Stimulated activated CD8-positive, alpha-beta memory T cell treated with anti-CD3 and anti-CD28 coated beads, Interleukin-15, amount 100 ng/mL, for 1 hour (primary cell): ENCODE data around the gene KCNMB1.
A peak's percentile ranks its signal among the peaks of the same experiment; 100 is the strongest.

Source experiments
- DNase-seq: peaks from one replicate; pipeline ENCODE4 v3.0.0-alpha.2; 2020; ENCODE audit warnings: low read depth

The KCNMB1 gene

GRCh38 chr5:170388818-170389549 lies at the start of gene KCNMB1:
Gene KCNMB1, minus strand, starts transcription at chr5:170389367. Its CDS starts 3,920 bp downstream, at chr5:170385447.
- DNase-seq, result no peak

DNA sequence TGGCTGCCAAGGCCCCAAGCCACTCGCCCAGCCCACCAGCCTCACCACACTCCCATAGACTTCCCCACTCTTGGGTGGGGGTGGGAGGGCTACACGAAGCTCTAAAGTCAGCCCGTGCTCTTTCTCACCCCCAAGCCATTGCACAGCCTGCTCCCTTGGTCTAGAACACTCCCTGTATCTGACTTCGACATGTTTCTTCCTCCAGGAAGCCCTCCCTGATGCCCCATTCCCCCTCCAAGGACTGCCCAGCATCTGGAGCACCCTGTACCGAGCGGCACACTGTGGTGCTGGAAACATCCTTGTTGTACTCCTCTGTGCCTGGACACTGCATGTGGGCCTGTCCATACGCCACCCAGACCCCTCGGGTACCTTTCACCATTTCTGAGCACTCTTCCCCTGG lies 49.4 kb upstream of the KCNMB1 start:
- no peak for DNase-seq

DNA sequence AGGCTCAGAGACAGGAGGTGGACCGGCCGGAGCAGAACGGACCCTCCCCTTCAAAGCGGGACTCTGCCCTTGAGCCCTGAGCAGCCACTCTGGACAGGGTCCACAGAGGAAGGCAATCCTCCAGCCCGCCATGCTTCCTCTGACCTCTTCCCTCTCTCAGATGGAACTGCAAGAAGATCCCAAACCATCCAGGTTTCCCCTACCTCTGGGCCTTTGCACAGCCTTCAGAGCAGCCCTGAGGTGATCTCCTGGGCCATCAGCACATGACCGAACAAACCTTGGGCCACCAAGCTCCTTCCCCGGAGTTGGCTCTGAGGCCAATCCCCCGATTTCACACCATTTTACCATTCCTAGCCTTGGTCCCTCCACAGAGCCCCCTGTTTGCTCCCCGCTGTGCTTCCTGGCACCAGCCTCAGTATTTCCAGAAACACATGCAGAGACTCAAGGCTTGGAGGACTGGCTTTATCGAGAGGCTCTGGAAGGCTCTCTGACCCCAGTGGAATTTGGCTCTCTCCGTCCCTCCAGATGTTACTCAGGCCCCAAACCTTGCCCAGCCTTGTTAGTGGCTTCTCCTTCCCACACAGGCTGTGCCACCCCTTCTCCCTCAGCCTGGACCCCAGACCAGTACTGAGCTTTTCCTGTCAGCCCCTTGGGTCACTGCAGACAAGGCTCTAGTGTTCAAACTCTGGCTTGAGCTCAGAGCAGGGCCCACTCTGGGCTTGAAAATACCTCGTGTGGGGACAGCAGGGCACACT lies 48.6 kb upstream of the KCNMB1 start:
- no peak for DNase-seq

GRCh38 chr5:170436335-170436734 lies 47.2 kb upstream of the KCNMB1 start:
- DNase-seq, result no peak

DNA sequence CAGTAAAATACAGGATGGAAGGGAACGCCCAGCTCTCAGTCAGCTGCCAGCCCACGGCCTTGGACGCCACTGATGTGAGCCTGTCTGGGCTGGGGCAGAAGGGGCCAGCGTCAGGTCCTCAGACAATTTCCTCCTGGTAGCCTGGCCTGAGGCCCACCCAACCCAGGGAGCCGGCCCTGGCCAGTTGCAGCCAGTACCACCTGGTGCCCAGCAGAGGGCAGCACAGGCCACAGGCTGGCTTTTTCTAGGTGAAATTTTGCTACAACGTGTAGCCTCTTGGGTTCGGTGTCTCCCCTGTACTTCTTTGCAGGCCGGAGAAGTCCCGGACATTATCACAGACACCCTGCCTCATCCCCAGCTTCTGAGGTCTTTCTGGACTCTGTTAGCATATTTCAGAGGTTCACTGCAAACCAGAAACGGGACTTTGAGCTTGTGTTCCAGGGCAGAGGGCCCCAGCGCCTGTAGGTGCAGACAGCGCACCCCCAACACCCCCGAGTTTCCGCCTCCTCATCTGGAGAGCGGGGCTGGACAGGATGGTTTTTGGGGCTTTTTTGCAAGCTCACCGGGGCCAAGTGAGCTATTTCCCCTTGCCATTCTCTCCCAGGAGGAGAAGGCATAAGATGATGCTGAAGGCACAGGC lies 45.9 kb upstream of the KCNMB1 start:
- DNase-seq, result peak; percentile 26

- no peak for DNase-seq
Measured at GRCh38 chr5:170432669-170433068, 43.5 kb upstream of the KCNMB1 start.

GRCh38 chr5:170431571-170431970 lies 42.4 kb upstream of the KCNMB1 start:
- DNase-seq, result no peak

- no peak for DNase-seq
Measured at GRCh38 chr5:170430866-170431437, 41.8 kb upstream of the KCNMB1 start.

DNA sequence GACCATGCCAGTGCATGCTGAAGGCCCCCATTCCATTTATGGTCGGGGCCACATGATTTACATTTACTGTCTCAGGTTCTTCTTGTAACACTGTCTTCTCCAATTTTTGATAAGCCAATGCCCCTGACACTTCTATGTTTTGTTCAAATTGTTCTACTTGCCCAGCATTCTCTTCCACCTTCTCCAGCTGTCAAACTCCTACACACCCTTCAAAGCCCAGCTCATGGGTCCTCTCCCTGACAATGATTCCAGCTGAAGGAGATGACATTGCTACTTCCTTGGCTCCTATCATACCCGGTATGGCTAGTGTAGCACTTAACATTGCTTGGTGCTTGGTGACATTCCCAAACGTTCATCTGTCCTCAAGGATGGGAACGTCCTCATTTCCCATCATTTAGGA lies 41.1 kb upstream of the KCNMB1 start:
- DNase-seq, result no peak

GRCh38 chr5:170429014-170429413 lies 39.8 kb upstream of the KCNMB1 start:
- DNase-seq, result no peak

GRCh38 chr5:170427672-170428236 lies 38.6 kb upstream of the KCNMB1 start:
- DNase-seq, result no peak

DNA sequence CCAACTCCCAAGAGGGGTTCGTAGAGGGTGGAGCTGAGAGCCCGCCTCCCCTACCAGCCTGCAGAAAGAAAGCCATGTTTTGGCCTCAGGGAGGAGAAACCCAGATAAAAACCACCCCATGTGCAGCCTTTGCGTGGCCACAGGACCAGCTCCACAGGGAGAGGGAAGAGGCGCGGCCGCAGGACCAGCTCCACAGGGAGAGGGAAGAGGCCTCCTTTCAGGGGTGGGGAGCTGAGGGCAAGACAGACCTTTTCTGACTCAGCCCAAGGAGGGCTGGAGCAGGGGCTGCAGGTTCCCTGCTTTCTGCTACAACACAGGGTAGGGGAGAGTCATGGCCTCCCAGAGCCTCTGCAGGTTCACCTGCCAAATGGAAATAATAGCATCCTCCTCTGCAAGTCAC lies 37.6 kb upstream of the KCNMB1 start:
- no peak for DNase-seq

- DNase-seq, result no peak
Measured at GRCh38 chr5:170426149-170426767, 37.1 kb upstream of the KCNMB1 start.

GRCh38 chr5:170425731-170426130 lies 36.6 kb upstream of the KCNMB1 start:
- DNase-seq, result no peak

GRCh38 chr5:170424629-170425028 lies 35.5 kb upstream of the KCNMB1 start:
- no peak for DNase-seq

DNA sequence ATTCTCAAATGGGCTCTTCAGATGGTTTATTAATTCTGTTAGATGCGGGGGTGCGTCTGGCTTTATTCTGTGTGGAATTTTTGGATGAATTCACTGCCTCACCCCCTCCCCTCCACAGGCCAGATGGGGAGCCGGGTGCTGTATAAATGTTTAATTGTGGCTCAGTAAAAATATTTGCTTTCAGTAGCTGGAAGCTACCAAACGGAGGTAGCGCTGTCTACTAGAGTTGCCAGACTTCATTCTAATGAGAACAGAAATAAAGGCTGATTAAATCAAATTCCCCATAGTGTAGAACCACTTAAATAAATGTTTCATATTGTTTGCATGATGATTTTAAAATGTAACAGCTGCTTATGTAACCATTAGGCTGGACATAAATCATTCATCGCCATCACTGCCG lies 34.5 kb upstream of the KCNMB1 start:
- no peak for DNase-seq

DNA sequence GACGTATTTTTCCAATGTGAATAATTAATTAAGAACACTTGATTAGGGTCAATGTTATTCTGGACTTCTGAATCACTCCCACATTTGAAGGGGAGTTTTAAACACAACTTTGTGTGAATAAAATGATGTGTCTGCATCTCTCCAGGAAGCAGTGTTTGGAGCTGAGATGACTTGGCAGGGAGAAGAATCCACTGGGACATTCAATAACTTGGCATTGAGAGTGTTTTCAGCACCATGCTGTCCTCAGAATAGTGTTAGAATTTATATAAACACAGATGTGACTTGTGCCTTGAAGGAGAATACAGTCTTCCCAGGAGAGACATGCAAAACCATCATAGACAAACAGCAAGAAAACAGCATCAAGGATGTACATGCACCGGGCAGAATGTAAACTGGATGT lies 32.7 kb upstream of the KCNMB1 start:
- no peak for DNase-seq

- DNase-seq, result peak; percentile 27
Measured at GRCh38 chr5:170420806-170421412, 31.7 kb upstream of the KCNMB1 start.

DNA sequence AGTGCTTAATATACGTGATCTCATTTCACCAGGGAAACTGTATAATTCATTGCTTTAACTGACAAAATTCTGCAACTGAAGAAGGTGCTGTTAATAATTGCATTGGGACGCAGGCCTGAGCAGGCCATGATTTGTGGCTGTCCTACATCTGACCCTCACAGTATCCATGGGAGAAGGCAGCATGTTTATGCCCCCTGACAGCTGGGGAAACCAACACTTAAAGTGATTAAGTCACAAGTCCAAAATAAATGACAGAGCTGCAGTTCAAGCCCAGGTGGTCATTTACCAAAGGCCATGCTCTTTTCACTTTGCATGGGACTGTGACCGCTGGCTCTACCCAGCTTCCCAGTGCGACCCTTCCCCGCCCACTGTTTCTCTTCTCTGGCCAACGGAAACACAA lies 30.5 kb upstream of the KCNMB1 start:
- DNase-seq, result no peak

DNA sequence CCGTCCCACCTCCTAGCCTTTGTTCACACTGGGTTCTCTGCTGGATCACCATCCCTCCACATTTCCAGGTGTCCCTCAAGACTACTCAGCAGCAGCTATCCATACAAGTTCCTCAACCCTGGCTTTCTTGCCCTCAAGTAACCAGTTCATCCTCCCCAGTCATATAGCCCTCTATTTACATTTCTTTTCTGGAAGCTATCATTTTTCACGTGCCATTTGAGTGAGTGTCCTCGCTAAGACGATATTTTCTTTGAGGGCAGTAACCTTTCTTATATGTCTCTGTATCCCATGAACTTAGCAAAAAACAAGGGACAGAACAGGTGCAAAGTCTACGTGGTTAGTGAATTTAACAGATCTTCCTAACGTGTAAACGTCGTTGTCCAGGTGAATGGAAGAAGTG lies 29.6 kb upstream of the KCNMB1 start:
- no peak for DNase-seq

GRCh38 chr5:170416526-170416925 lies 27.4 kb upstream of the KCNMB1 start:
- DNase-seq, result no peak

GRCh38 chr5:170414786-170415185 lies 25.6 kb upstream of the KCNMB1 start:
- no peak for DNase-seq
